Activated T-helper 9 cell treated with anti-CD3 and anti-CD28 coated beads, Interleukin-2, amount 50 U/mL, for 16 hours (primary cell): Measurements from ENCODE around the gene GRB10.

Experiments used
- DNase-seq: peaks from one replicate; pipeline ENCODE4 v3.0.0-alpha.2; 2020; ENCODE audit warnings: low read depth

The GRB10 gene

DNA sequence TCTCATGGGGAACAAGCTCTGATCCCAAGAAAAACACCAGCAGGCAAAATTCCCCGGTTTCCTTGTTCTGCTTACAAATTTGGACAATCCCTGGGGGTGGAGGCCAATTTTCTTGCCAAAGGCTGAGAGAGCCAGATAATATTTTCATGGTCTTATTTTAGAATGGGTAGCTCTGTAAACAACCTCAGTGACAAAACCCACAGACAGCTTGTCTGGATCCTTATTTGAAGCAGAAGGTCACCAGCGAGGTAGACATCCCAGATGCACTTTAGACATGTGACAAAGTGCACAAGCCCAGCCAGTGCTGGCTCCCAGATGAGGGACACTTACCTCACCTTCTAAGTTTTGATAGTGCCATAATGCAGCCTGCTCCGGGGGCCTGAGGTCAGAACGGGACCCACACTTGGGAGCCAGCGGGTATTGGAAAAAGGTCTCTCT, 114.9 kb downstream of the GRB10 start:
- DNase-seq: no peak

DNA sequence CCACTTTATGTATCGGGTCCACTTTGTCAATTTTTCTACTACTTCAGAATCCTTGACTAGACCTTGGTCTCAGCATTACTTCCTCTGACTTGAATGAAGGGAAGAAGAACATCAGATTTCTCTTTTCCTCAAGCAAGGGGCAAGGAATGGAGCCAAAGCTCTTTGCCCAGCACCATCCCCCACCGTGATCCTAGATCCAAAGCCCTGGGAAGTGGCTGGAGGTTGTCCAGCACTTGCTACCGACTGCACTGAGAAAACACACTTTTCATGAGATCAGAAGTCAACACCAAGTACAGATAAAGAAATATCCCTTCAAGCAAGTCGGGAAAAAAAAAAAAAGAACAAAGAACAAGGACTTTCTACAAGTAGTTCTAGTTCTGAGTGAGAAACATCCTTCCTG, 115.4 kb downstream of the GRB10 start:
- no peak for DNase-seq

GRCh38 chr7:50666124-50666496, 116.6 kb downstream of the GRB10 start:
- no peak for DNase-seq

DNA sequence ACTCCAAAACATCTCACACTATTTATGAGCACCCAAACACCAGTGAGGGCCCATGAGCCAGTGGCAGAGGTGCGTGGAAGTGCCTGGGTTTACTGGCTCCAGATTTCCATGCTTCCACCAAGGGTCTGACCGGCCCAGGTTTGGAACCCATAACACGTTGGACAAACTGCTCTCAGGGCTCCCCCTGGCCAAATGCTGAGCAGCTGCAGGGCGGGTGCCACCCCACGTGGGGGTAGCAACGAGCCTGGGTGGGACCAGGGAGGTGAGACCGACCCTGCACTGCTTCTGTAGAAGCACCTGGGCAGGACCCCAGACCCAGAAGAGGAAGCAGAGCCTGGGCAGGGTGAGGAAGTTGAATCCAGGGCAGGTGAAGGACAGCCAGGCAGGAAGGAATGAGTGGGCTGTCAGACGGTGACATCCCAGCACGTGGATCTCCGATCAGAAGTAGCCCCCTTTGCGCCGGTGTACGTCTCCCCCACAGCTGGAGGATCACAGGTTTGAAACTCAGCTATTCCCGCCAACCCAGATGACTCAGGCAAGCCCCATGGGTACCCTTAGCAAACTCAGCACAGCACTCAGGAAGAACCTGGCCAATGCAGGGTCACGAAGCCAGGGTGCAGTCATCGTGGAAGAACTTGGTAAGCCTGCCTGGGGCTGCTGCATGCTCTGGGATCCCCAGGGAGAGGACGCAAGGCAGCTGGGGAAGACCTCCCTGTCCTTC, 117.1 kb downstream of the GRB10 start:
- DNase-seq: no peak

DNA sequence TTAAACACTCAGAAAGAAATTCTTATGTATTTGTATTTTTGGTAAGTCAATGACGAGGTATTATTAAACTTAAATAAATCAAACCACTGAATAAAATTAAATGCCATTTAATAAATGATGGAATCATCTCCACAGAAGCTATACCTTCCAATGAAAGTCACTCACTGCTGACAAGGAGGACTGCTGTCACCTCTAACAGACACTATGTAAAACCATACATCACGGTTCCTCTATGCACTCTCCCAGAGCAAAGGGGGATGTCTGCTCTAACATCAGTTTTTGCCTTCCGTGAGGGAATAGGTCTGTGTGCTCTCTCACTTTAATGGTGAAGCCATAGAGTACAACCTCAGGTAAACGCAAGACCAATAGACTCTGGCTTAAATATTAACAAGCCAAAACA, 117.8 kb downstream of the GRB10 start:
- DNase-seq: no peak

GRCh38 chr7:50664461-50664922, 118.2 kb downstream of the GRB10 start:
- no peak for DNase-seq

- no peak for DNase-seq
Observed at GRCh38 chr7:50663396-50664102, 119.1 kb downstream of the GRB10 start.

- no peak for DNase-seq
Observed at GRCh38 chr7:50662996-50663395, 119.7 kb downstream of the GRB10 start.

GRCh38 chr7:50662041-50662694, 120.5 kb downstream of the GRB10 start:
- DNase-seq: no peak

DNA sequence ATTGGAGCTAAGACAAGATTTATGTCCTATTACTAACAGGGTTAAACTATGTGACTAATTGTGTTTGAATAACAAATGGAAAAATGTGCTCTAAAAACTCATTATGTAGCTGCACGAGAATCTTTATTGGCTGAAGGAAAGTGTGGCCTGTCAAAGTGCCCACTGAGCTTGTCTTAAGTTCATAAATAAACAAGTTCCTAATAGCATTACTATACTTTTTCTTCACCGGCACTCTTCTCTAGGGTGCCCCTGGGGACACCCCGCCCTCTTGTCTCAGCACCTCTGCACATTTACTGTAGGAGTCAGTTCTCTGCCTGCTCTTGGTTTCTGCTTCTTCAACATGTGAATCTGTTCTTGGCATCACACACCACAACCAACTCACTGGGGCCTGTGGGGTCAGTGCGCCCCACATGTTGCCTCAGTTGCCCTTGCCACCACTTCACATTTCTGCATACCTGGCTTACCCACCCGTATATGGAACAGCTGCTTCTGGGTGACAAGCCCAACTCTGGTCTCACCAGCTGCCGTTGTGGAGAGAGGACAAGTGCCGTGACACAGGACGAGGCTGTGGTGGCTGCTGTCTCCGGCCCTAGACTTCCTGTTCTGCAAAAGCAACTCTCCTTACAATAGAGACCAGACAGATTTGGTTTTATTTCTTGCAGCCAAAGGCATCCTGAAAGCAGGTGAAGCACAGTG, 121.2 kb downstream of the GRB10 start:
- DNase-seq: no peak

DNA sequence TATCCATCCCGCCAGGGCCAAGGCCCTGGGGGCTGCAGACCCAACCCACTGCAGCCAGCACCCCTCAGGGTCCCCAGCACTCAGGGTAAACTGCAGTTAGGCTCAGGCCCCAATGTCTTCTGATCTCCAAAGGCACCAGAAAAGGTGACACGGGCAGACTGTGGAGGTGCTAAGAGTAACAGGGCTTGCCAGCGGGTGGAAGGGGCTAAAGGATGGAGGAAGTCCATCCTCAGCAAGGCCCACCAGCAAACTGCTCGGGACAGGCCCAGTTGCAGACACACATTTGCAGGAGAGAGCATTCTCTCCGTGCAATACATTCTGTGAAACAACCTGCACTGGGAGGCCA, 121.9 kb downstream of the GRB10 start:
- no peak for DNase-seq

GRCh38 chr7:50660040-50660829, 122.5 kb downstream of the GRB10 start:
- peak; percentile 18 for DNase-seq

DNA sequence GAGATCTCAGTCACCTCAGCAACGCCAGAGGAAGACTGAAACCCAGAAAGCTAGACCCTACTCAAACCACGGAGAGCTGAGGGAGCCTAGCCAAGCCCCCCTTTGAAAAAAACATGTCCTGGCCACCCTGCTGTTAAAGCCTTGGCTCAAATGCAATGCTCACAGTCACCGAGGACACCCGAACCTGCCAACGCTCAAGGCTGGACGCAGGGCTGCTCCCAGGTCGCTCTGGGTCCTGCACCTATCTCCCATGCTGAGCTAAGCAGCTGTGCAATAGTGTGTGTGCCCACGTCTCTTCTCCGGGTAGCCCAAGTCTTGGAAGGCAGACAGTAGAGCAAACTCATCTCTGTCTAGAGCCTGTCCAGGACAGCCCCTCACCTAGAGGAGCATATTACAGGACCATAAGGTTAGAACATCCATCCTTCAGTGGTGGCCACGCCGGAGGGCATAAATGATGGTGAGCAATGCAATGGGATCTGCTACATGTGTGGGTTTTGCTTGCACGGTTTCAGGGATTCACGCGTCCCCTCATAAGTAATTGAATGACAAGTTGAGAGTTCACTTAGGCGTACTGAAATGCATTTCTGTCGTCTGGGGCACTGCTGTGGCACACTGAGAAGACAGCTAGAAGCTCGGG, 123.2 kb downstream of the GRB10 start:
- DNase-seq: no peak

- DNase-seq: no peak
Observed at GRCh38 chr7:50658696-50659095, 124.0 kb downstream of the GRB10 start.

DNA sequence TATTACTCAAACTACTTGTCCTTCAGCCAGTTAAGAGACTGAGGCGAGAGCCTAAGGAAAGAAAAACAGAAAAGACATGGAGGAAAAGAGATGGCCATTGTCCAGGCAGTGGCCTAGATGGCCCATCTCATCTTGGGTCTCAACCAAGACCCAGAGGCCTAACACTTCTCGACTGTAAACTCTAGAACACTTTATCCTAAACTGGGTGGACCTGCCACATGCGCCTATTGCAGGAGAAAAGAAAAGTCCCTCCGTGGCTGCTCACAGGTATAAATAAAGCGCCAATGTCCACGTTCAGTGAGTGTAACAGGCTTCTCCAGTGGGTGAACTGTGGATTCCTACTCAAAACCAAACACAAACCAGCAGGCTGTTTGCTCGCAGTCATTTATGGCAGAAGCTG, 124.8 kb downstream of the GRB10 start:
- DNase-seq: no peak

GRCh38 chr7:50657341-50657873, 125.3 kb downstream of the GRB10 start:
- DNase-seq: no peak

DNA sequence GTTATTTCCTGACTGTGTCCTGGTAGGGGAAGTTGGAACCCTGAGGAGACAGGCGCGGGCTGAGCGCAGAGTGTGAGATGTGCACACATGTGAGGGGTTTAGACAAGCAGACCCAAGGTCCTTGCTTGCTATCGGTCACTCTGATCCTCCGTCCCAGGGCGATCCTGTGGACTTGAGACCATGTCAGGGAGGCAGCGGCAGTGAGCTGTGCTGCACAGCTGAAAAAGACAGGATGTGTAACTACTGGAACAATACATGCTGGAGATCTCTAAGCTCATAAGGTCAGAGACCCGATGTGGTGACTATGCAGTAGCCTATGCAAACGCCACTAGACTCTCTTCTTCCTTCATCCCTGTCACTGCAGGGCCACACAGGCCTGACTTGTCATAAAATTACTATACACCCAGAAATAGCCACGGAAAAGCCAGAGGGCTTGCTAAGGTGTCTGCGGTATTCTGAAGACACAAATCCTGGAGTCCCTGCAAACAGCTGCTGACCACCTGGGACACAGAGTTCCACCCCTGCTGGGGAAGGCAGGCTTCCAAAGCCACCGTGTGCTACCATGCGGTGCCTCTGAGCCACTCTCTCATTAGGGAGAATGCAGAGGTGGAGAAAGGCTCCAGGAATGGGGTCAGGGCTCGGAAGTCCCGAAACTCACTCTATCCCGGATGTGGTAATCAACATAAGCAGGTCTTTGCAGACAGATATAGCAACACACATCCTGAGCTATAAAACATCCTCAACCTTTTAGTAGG, 126.4 kb downstream of the GRB10 start:
- no peak for DNase-seq

DNA sequence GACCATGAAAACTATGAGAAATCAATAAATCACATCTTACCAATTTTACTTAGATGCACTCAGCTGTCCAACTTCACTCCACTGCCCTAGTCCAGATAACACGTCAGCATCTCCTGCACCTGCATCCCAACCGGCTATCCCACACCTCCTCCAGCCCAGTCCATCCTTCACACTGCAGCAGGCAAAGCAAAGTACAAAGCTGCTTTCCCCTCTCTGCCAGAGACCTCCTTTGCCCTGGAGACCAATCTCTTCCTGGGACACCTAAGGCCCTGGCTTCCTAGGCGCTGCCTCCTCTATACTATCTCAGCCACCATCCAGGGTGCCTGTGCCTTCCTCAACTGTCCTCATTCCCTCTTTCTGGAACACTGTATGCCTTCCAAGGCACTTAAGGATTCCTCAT, 127.2 kb downstream of the GRB10 start:
- DNase-seq: no peak

- no peak for DNase-seq
Observed at GRCh38 chr7:50655020-50655419, 127.7 kb downstream of the GRB10 start.

DNA sequence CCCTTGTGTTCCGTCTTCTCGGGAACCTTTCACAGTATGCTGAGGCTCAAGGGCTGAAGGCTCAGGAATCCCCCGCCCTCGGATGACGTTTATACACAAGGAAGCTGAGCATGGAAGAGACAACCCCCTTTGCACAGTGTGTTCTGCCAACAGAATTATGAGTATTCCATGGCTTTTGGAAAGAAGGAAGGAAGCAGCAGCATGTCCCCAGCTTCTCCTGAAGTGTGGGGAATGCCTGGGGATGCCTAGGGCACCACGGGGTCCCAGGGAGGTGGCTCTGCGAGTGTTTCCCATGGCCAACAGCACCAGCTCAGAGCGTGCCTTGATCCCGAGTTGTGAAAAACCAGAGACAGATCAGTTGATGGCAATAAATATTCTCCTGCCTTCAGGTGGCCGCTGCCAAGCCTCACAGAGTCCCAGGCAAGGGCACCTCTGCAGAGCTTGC, 128.7 kb downstream of the GRB10 start:
- no peak for DNase-seq
